HCT116 (cell line): ENCODE measurements around the gene STK32C. TPM values are rescaled to one million over a fixed set of nuclear protein-coding genes. Genes with fewer than 3 reads are reported as not detected.

Experiments
- ATAC-seq: fragments of 200-7000 bp; cut with Tn5 transposase; 2 replicates; pipeline ENCODE4 v1.9.1; 2020; ENCODE audit warnings: mild to moderate bottlenecking, moderate library complexity
- BruUV-seq: library from RNA; stranded (reverse); fragments of 400-500 nt; replicated peaks from 2 replicates; lab custom pipeline; 2021; lab: Mats Ljungman, UMichigan
- CTCF ChIA-PET: fragments of 300-600 bp; sonication (Branson Sonifier 250); formaldehyde crosslinking; loops from one replicate; lab custom pipeline; 2021; ENCODE audit warnings: antibody characterized with exemption; lab: Charles Lee
- POLR2A ChIA-PET: fragments of 300-600, 350-600 bp; sonication (Branson Sonifier 250); formaldehyde crosslinking; loops from one replicate; lab custom pipeline; 2021; ENCODE audit warnings: antibody characterized with exemption; lab: Charles Lee
- RAD21 ChIA-PET, 2 experiments: fragments of 300-600 bp; sonication (Branson Sonifier 250); formaldehyde crosslinking; loops; one replicate each; lab custom pipeline; 2023; ENCODE audit warnings: low total read pairs in 2 of 2; ENCODE audit not compliant: uncharacterized antibody in 2 of 2, unreplicated experiment in 2 of 2, low non-redundant PET in 1 of 2; lab: Charles Lee
- DNase-seq: peaks from one replicate; pipeline ENCODE4 v3.0.0-alpha.2; 2010; ENCODE audit warnings: low read depth, low spot score
- H2AFZ ChIP-seq: fragments of 200-600 bp; shearing (Covaris generic), sonication (generic); 2 replicates; pipeline ENCODE4 v1.6.1; 2017; ENCODE audit warnings: low read depth, mixed run types, mixed read lengths, antibody characterized with exemption, low read length; ENCODE audit not compliant: poor library complexity, severe bottlenecking
- H3K27ac ChIP-seq: 2 replicates; pipeline ENCODE4 v1.5.1; 2012; ENCODE audit warnings: low read depth, low read length
- H3K27me3 ChIP-seq: fragments of 200-600 bp; sonication (generic); 2 replicates; pipeline ENCODE4 v1.6.1; 2016; ENCODE audit warnings: mixed run types, low read length, mixed read lengths; ENCODE audit not compliant: insufficient read depth
- H3K36me3 ChIP-seq, 2 experiments: fragments of 200-500 bp in 1 of 2; fragments of 200-600 bp in 1 of 2; sonication (Bioruptor generic) in 1 of 2; sonication (generic) in 1 of 2; 2 replicates each; pipeline versions ENCODE4 v1.5.1 to v1.6.1; 2014 to 2016; ENCODE audit warnings: low read length in 2 of 2, inconsistent platforms in 1 of 2, mixed read lengths in 1 of 2, mixed run types in 1 of 2; ENCODE audit not compliant: insufficient read depth in 2 of 2, control insufficient read depth in 1 of 2
- H3K4me1 ChIP-seq, 2 experiments: fragments of 200-600 bp in 1 of 2; sonication (generic) in 1 of 2; 2 replicates each; pipeline versions ENCODE4 v1.5.1 to v1.6.1; 2012 to 2017; ENCODE audit warnings: low read length in 2 of 2, inconsistent platforms in 1 of 2, mild to moderate bottlenecking in 1 of 2, mixed read lengths in 1 of 2, mixed run types in 1 of 2, moderate library complexity in 1 of 2; ENCODE audit not compliant: insufficient read depth in 2 of 2, control insufficient read depth in 1 of 2
- H3K4me2 ChIP-seq: fragments of 200-600 bp; sonication (generic); 2 replicates; pipeline ENCODE4 v1.6.1; 2017; ENCODE audit warnings: mixed run types, low read length, mixed read lengths
- H3K4me3 ChIP-seq, 2 experiments: fragments of 200-600 bp in 1 of 2; sonication (generic) in 1 of 2; replicated peaks in 1 of 2; 2 replicates each; pipeline ENCODE4 v1.5.1; 2011 to 2016; ENCODE audit warnings: low read length in 2 of 2, control low read depth in 1 of 2, low read depth in 1 of 2, mild to moderate bottlenecking in 1 of 2, mixed read lengths in 1 of 2, mixed run types in 1 of 2
- H3K79me2 ChIP-seq: fragments of 200-600 bp; sonication (generic); 2 replicates; pipeline ENCODE4 v1.6.1; 2017; ENCODE audit warnings: mild to moderate bottlenecking, mixed run types, low read length, moderate library complexity, mixed read lengths; ENCODE audit not compliant: insufficient read depth
- H3K9ac ChIP-seq: fragments of 200-600 bp; sonication (generic); 2 replicates; pipeline ENCODE4 v1.6.1; 2016; ENCODE audit warnings: low read length, mixed read lengths
- H3K9me2 ChIP-seq: fragments of 200-600 bp; sonication (generic), shearing (Covaris generic); 2 replicates; pipeline ENCODE4 v1.6.1; 2017; ENCODE audit warnings: mixed run types, mild to moderate bottlenecking, moderate library complexity; ENCODE audit not compliant: insufficient read depth
- H3K9me3 ChIP-seq, 2 experiments: fragments of 200-500 bp in 1 of 2; fragments of 200-600 bp in 1 of 2; sonication (Bioruptor generic) in 1 of 2; sonication (generic) in 1 of 2; 2 replicates each; pipeline ENCODE4 v1.6.1; 2014 to 2017; ENCODE audit warnings: low read length in 2 of 2, mixed read lengths in 2 of 2, inconsistent platforms in 1 of 2, low read depth in 1 of 2, mild to moderate bottlenecking in 1 of 2, mixed run types in 1 of 2, moderate library complexity in 1 of 2; ENCODE audit not compliant: control insufficient read depth in 1 of 2, insufficient read depth in 1 of 2
- H4K20me1 ChIP-seq: fragments of 200-600 bp; sonication (generic), shearing (Covaris generic); 2 replicates; pipeline ENCODE4 v1.6.1; 2017; ENCODE audit warnings: mixed run types, mild to moderate bottlenecking, moderate library complexity; ENCODE audit not compliant: insufficient read depth
- ATF3 ChIP-seq: IDR thresholded peaks from 2 replicates; pipeline ENCODE4 v1.6.1; 2012
- CBX3 ChIP-seq: IDR thresholded peaks from 2 replicates; pipeline ENCODE4 v1.6.1; 2012; ENCODE audit warnings: low read depth
- CEBPB ChIP-seq: IDR thresholded peaks from 2 replicates; pipeline ENCODE4 v1.6.1; 2012; ENCODE audit warnings: low read depth
- CTCF ChIP-seq, 3 experiments: fragments of 200-600 bp in 1 of 3; sonication (generic) in 1 of 3; IDR thresholded peaks in 2 of 3; conservative IDR thresholded peaks in 1 of 3; 2 replicates each; pipeline ENCODE4 v1.5.1; 2012 to 2017; ENCODE audit warnings: low read depth in 2 of 3, low read length in 2 of 3, antibody characterized with exemption in 1 of 3, borderline replicate concordance in 1 of 3, control low read depth in 1 of 3, mild to moderate bottlenecking in 1 of 3, mixed read lengths in 1 of 3, mixed run types in 1 of 3, moderate library complexity in 1 of 3; ENCODE audit not compliant: insufficient read depth in 1 of 3
- EGR1 ChIP-seq: IDR thresholded peaks from 2 replicates; pipeline ENCODE4 v1.6.1; 2012; ENCODE audit warnings: low read depth
- ELF1 ChIP-seq: IDR thresholded peaks from 2 replicates; pipeline ENCODE4 v1.6.1; 2012; ENCODE audit warnings: low read depth, borderline replicate concordance
- EZH2 ChIP-seq: fragments of 200-600 bp; sonication (generic); IDR thresholded peaks from 2 replicates; pipeline ENCODE4 v1.6.1; 2017; ENCODE audit warnings: antibody characterized with exemption, mixed run types
- EZH2phosphoT487 ChIP-seq: fragments of 200-600 bp; IDR thresholded peaks from 2 replicates; pipeline ENCODE4 v1.6.1; 2018; ENCODE audit warnings: antibody characterized with exemption, borderline replicate concordance
- FOSL1 ChIP-seq: IDR thresholded peaks from 2 replicates; pipeline ENCODE4 v1.6.1; 2012; ENCODE audit warnings: low read depth
- JUND ChIP-seq: IDR thresholded peaks from 2 replicates; pipeline ENCODE4 v1.6.1; 2012
- MAX ChIP-seq: IDR thresholded peaks from 2 replicates; pipeline ENCODE4 v1.6.1; 2012
- POLR2A ChIP-seq: IDR thresholded peaks from 2 replicates; pipeline ENCODE4 v1.7.0; 2011; ENCODE audit warnings: borderline replicate concordance; ENCODE audit not compliant: insufficient read depth, insufficient read length; ENCODE audit errors: extremely low read depth
- POLR2AphosphoS5 ChIP-seq: IDR thresholded peaks from 2 replicates; pipeline ENCODE4 v1.6.1; 2011; ENCODE audit warnings: mild to moderate bottlenecking, low read depth, low read length, moderate library complexity
- SIN3A ChIP-seq: IDR thresholded peaks from 2 replicates; pipeline ENCODE4 v1.6.1; 2012; ENCODE audit warnings: low read depth
- SP1 ChIP-seq: IDR thresholded peaks from 2 replicates; pipeline ENCODE4 v1.6.1; 2012; ENCODE audit warnings: low read depth
- SRF ChIP-seq: IDR thresholded peaks from 2 replicates; pipeline ENCODE4 v1.6.1; 2012; ENCODE audit warnings: low read depth
- TCF7L2 ChIP-seq: IDR thresholded peaks from 2 replicates; pipeline ENCODE4 v1.7.0; 2011; ENCODE audit warnings: borderline replicate concordance, inconsistent platforms; ENCODE audit not compliant: insufficient read depth, insufficient read length; ENCODE audit errors: extremely low read depth
- YY1 ChIP-seq: IDR thresholded peaks from 2 replicates; pipeline ENCODE4 v1.6.1; 2011; ENCODE audit warnings: low read length, low read depth, moderate library complexity, mild to moderate bottlenecking; ENCODE audit not compliant: insufficient replicate concordance; ENCODE audit errors: extremely low read depth
- ZNF274 ChIP-seq: fragments of 200-500 bp; sonication (Bioruptor generic); IDR thresholded peaks from 2 replicates; pipeline ENCODE4 v1.6.1; 2014; ENCODE audit warnings: mild to moderate bottlenecking, low read depth, low read length, inconsistent platforms
- intact Hi-C: fragments of 100-400 bp; cut with micrococcal nuclease; formaldehyde crosslinking; loops from 2 replicates; pipeline ENCODE4 v1.10.0; 2022
- total RNA-seq: library from RNA; stranded (reverse); gene quantifications from one replicate; pipeline ENCODE4 v1.2.1, GENCODE V29; 2021; ENCODE audit not compliant: unreplicated experiment

STK32C gene
- total RNA-seq, 1 experiment from 2014 or later, result 29.7 TPM

- BruUV-seq, result no TSS peak
These were observed 109.7 kb downstream of the STK32C start for GRCh38 chr10:132198068-132198370.

More at GRCh38 chr10:132198068-132198370, 109.7 kb downstream of the STK32C start:
- RAD21 ChIA-PET, result no interaction called here
- no peaks in the 10 kb centered on the region for H3K27me3 ChIP-seq
- H3K9me3 ChIP-seq, result no peaks in the 10 kb centered on the region
- TF ChIP-seq POLR2A (no peak), CBX3 (no peak), EZH2 (no peak), EGR1 (no peak), POLR2AphosphoS5 (no peak), MAX (no peak), ZNF274 (no peak), JUND (no peak), SIN3A (no peak), TCF7L2 (no peak), ATF3 (no peak), EZH2phosphoT487 (no peak), FOSL1 (no peak), SP1 (no peak), CTCF (IDR thresholded peaks at IDR 0.05 in 2 of 3, conservative IDR thresholded peaks at IDR 0.05 in 1 of 3; ENCODE audit: borderline replicate concordance in 1 of 3, insufficient read depth in 1 of 3, low read depth in 2 of 3, low read length in 2 of 3) (no peak), SRF (no peak), YY1 (no peak), ELF1 (no peak), CEBPB (no peak)
- no peak overlapping the region for H2AFZ ChIP-seq
- H3K4me1 ChIP-seq, result no peaks in the 10 kb centered on the region
- H3K9me2 ChIP-seq, result no peaks in the 10 kb centered on the region
- no peak overlapping the region for H3K27ac ChIP-seq
- no peak for ATAC-seq
- intact Hi-C loops, result no loop called here
- POLR2A ChIA-PET, result no interaction called here
- H3K36me3 ChIP-seq, result no peaks in the 10 kb centered on the region
- CTCF ChIA-PET, result no interaction called here
- DNase-seq, result no peak
- H4K20me1 ChIP-seq, result no peaks in the 10 kb centered on the region
- H3K79me2 ChIP-seq, result no peaks in the 10 kb centered on the region
- H3K4me2 ChIP-seq, result no peak overlapping the region
- no peak overlapping the region for H3K9ac ChIP-seq
- no peak overlapping the region for H3K4me3 ChIP-seq
